HepG2 (cell line): ENCODE data around the gene TTC6. TPM values are rescaled to one million over a fixed set of nuclear protein-coding genes. Genes with fewer than 3 reads are reported as not detected.
A peak's percentile ranks its signal among the peaks of the same experiment; 100 is the strongest.

Experiments
- ATAC-seq: fragments of 200-7000 bp; cut with Tn5 transposase; 3 replicates; pipeline ENCODE4 v1.9.1; 2020; ENCODE audit warnings: mild to moderate bottlenecking, moderate library complexity
- BruUV-seq: library from RNA; stranded (reverse); fragments of 400-500 nt; replicated peaks from 2 replicates; lab custom pipeline; 2021; lab: Mats Ljungman, UMichigan
- CTCF ChIA-PET: fragments of 300-600 bp; formaldehyde crosslinking; extraction: SDS; loops from one replicate; lab custom pipeline; 2021; ENCODE audit warnings: low total read pairs, inconsistent platforms, low intra/inter-chr PET ratio; lab: Yijun Ruan, JAX
- POLR2A ChIA-PET: fragments of 350-600 bp; sonication (Branson Sonifier 250); formaldehyde crosslinking; loops from one replicate; lab custom pipeline; 2020; ENCODE audit warnings: antibody characterized with exemption, inconsistent platforms; lab: Yijun Ruan, JAX
- DNase-seq: peaks from one replicate; pipeline ENCODE4 v3.0.0-alpha.2; 2015; ENCODE audit warnings: low spot score
- FAIRE-seq: peaks from 3 replicates; lab custom pipeline; 2011; peaks lifted over from hg19 to GRCh38; lab: Jason Lieb, UNC
- H2AFZ ChIP-seq: one replicate; pipeline ENCODE4 v1.6.1; 2011; ENCODE audit warnings: low read length, inconsistent platforms
- H3K27ac ChIP-seq: fragments of 300-600 bp; 3 replicates; pipeline ENCODE4 v1.8.0; 2011; ENCODE audit warnings: mixed run types, mild to moderate bottlenecking, mixed read lengths, low read length, inconsistent platforms; ENCODE audit not compliant: insufficient read depth; ENCODE audit errors: extremely low read length
- H3K27me3 ChIP-seq, 2 experiments: fragments of 200-600 bp in 1 of 2; 2 replicates in 1 of 2; 3 replicates in 1 of 2; pipeline versions ENCODE4 v1.6.0 to v1.8.0; 2011; ENCODE audit warnings: low read length in 2 of 2, mild to moderate bottlenecking in 2 of 2, moderate library complexity in 2 of 2, inconsistent platforms in 1 of 2; ENCODE audit not compliant: insufficient read depth in 2 of 2, control insufficient read depth in 1 of 2
- H3K36me3 ChIP-seq, 2 experiments: fragments of 200-600 bp in 1 of 2; replicated peaks in 1 of 2; 2 replicates in 1 of 2; 3 replicates in 1 of 2; pipeline versions ENCODE4 v1.5.1 to v1.8.0; 2011; ENCODE audit warnings: low read length in 2 of 2, inconsistent platforms in 1 of 2; ENCODE audit not compliant: insufficient read depth in 2 of 2, control insufficient read depth in 1 of 2
- H3K4me1 ChIP-seq: 2 replicates; pipeline ENCODE4 v1.5.1; 2012; ENCODE audit warnings: low read length, inconsistent platforms; ENCODE audit not compliant: insufficient read depth
- H3K4me2 ChIP-seq: 2 replicates; pipeline ENCODE4 v1.6.0; 2011; ENCODE audit warnings: low read depth, low read length, inconsistent platforms
- H3K4me3 ChIP-seq, 3 experiments: fragments of 200-600 bp in 1 of 3; sonication (generic), shearing (Covaris generic) in 1 of 3; replicated peaks in 1 of 3; 2 replicates each; pipeline ENCODE4 v1.5.1; 2011 to 2016; ENCODE audit warnings: low read length in 3 of 3, inconsistent platforms in 2 of 3, low read depth in 2 of 3, mild to moderate bottlenecking in 2 of 3, control low read depth in 1 of 3, mixed read lengths in 1 of 3; ENCODE audit not compliant: insufficient read depth in 1 of 3
- H3K79me2 ChIP-seq: one replicate; pipeline ENCODE4 v1.6.1; 2011; ENCODE audit warnings: low read length, inconsistent platforms; ENCODE audit not compliant: insufficient read depth
- H3K9ac ChIP-seq: 2 replicates; pipeline ENCODE4 v1.6.0; 2011; ENCODE audit warnings: mild to moderate bottlenecking, low read depth, low read length, inconsistent platforms; ENCODE audit not compliant: insufficient read depth
- H3K9me3 ChIP-seq: 2 replicates; pipeline ENCODE4 v1.5.1; 2012; ENCODE audit warnings: mild to moderate bottlenecking, low read length
- H4K20me1 ChIP-seq: 2 replicates; pipeline ENCODE4 v1.6.0; 2011; ENCODE audit warnings: inconsistent platforms, mild to moderate bottlenecking, low read length, moderate library complexity; ENCODE audit not compliant: insufficient read depth
- AGO2 ChIP-seq: fragments of 200-400 bp; formaldehyde crosslinking; optimal IDR thresholded peaks from 2 replicates; pipeline ENCODE3; 2017; ENCODE audit warnings: mild to moderate bottlenecking, low read depth, low read length, moderate library complexity
- AHR ChIP-seq: IDR thresholded peaks from 2 replicates; pipeline ENCODE4 v1.6.1; 2018; ENCODE audit warnings: missing genetic modification reagents, missing compliant biosample characterization
- CEBPG ChIP-seq: IDR thresholded peaks from 2 replicates; pipeline ENCODE4 v1.6.1; 2016
- HNRNPLL ChIP-seq: fragments of 200-400 bp; formaldehyde crosslinking; IDR thresholded peaks from 2 replicates; pipeline ENCODE4 v1.6.1; 2017; ENCODE audit warnings: mild to moderate bottlenecking, low read depth, low read length; ENCODE audit not compliant: poor library complexity, severe bottlenecking
- HOXA3 ChIP-seq: sonication (generic); formaldehyde crosslinking; IDR thresholded peaks from 2 replicates; pipeline ENCODE4 v1.5.0; 2020; ENCODE audit warnings: missing genetic modification reagents
- KLF15 ChIP-seq: sonication (generic); formaldehyde crosslinking; IDR thresholded peaks from 2 replicates; pipeline ENCODE4 v1.8.1; 2023; ENCODE audit warnings: borderline replicate concordance, mild to moderate bottlenecking, inconsistent platforms, missing genetic modification reagents, mixed read lengths
- NCOA1 ChIP-seq: sonication (generic); formaldehyde crosslinking; IDR thresholded peaks from 2 replicates; pipeline ENCODE4 v1.9.0; 2021; ENCODE audit warnings: missing genetic modification reagents
- NCOA2 ChIP-seq: sonication (generic); formaldehyde crosslinking; IDR thresholded peaks from 2 replicates; pipeline ENCODE4 v1.8.0; 2022; ENCODE audit warnings: inconsistent platforms
- NCOA5 ChIP-seq: sonication (generic); formaldehyde crosslinking; IDR thresholded peaks from 2 replicates; pipeline ENCODE4 v1.4.0; 2020; ENCODE audit warnings: missing genetic modification reagents
- U2AF1 ChIP-seq: fragments of 200-400 bp; formaldehyde crosslinking; optimal IDR thresholded peaks from 2 replicates; pipeline ENCODE3; 2017; ENCODE audit warnings: mild to moderate bottlenecking, low read depth, low read length
- ZNF317 ChIP-seq: sonication (generic); formaldehyde crosslinking; IDR thresholded peaks from 2 replicates; pipeline ENCODE4 v1.5.0; 2020; ENCODE audit warnings: mild to moderate bottlenecking, missing genetic modification reagents
- ZNF441 ChIP-seq: sonication (generic); formaldehyde crosslinking; IDR thresholded peaks from 2 replicates; pipeline ENCODE4 v1.7.0; 2021; ENCODE audit warnings: missing genetic modification reagents, borderline replicate concordance
- ZNF552 ChIP-seq: sonication (generic); formaldehyde crosslinking; IDR thresholded peaks from 2 replicates; pipeline ENCODE4 v1.9.0; 2022; ENCODE audit warnings: missing genetic modification reagents, mild to moderate bottlenecking, borderline replicate concordance
- ZNF776 ChIP-seq: sonication (generic); formaldehyde crosslinking; IDR thresholded peaks from 2 replicates; pipeline ENCODE4 v1.4.0; 2020; ENCODE audit warnings: mild to moderate bottlenecking, missing genetic modification reagents
- ZSCAN21 ChIP-seq: sonication (generic); formaldehyde crosslinking; IDR thresholded peaks from 2 replicates; pipeline ENCODE4 v1.8.0; 2022; ENCODE audit warnings: mild to moderate bottlenecking, missing genetic modification reagents, moderate library complexity, borderline replicate concordance
- WGBS: methylation state at CpG from one replicate; pipeline ENCODE4 v1.1.6; 2017; ENCODE audit warnings: low lambda C conversion rate; 5-methylcytosine and 5-hydroxymethylcytosine counted together
- in situ Hi-C: cut with HindIII; loops from 2 replicates; pipeline ENCODE4 v1.10.0; 2017; ENCODE audit warnings: low pct_unique_long_range_greater_than_20kb; ENCODE audit not compliant: extremely low pct_ligation_motif_present
- intact Hi-C: fragments of 100-400 bp; cut with micrococcal nuclease; formaldehyde crosslinking; loops from one replicate; pipeline ENCODE4 v1.10.0; 2022; ENCODE audit not compliant: unreplicated experiment
- polyA plus RNA-seq, 8 experiments: library from polyadenylated mRNA; depleted of rRNA in 3 of 8; stranded (reverse) in 7 of 8; unstranded in 1 of 8; fragments of >200 nt; fragmentation: Illumina TruSeq in 4 of 8; extraction: Trizol in 4 of 8; gene quantifications; 2 replicates each; pipeline versions ENCODE4 v1.2.1 to v1.2.3, GENCODE V29; 2011 to 2016; ENCODE audit warnings: low read depth in 4 of 8, missing spikeins in 1 of 8, mixed read lengths in 1 of 8; ENCODE audit not compliant: insufficient read depth in 1 of 8
- total RNA-seq, 5 experiments: library from RNA; depleted of rRNA; stranded (reverse); fragments of >200 nt; fragmentation: Illumina TruSeq; extraction: Trizol; gene quantifications; 2 replicates each; pipeline ENCODE4 v1.2.3, GENCODE V29; 2016; ENCODE audit warnings: low read depth in 1 of 5
- TF ChIP-seq, protein P1 (sequence below): sonication (generic); formaldehyde crosslinking; IDR thresholded peaks from 2 replicates; pipeline ENCODE4 v1.4.0; 2020; ENCODE audit warnings: missing genetic modification reagents
- TF ChIP-seq, protein P2 (sequence below): sonication (generic); formaldehyde crosslinking; IDR thresholded peaks from 2 replicates; pipeline ENCODE4 v1.4.0; 2020; ENCODE audit warnings: missing genetic modification reagents

The TTC6 gene
- total and polyA plus RNA-seq, 2 of the 13 experiments (the other 11 are each of a cell fraction or from before 2014, with no cell fraction given), result 9.3 to 27.4 TPM

DNA sequence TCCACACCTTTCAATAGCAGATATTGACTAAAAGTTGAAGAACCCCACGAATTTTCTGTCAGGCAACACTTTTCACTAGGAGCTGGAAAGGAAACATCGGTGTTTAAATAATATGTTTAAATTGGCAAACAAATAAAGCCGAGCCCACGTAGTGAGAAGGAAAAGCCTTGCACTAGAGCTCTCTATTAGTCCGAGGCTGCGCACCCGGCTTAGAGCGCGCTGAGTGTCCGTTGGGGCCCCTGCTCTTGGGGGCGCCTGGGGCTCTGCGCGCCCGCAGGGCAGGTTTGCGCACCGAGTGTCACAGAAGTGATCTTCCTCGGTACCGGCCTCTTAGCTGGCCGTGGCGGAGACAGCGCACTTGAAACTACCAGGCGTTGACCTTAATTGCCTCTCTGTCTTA is 6.4 kb downstream of the TTC6 start:
- Histone ChIP-seq H3K27me3 (no peaks in the 10 kb centered on the region), H3K9me3 (no peaks in the 10 kb centered on the region), H3K4me1 (peaks cover 55% of the 10 kb centered on the region), H4K20me1 (no peaks in the 10 kb centered on the region), H3K27ac (no peak overlapping the region), H3K79me2 (peaks cover 24% of the 10 kb centered on the region), H3K9ac (no peak overlapping the region), H3K4me2 (no peak overlapping the region), H2AFZ (no peak overlapping the region), H3K4me3 (no peak overlapping the region), H3K36me3 (peaks cover 0 to 7% of the 10 kb centered on the region in 2 experiments; a peak in 3 of 5 replicates)
- intact Hi-C loops, result no loop called here
- DNase-seq (no peak), ATAC-seq (no peak), FAIRE-seq (no peak)
- TF ChIP-seq ZNF317 (CRISPR knock-in tag) (no peak), HNRNPLL (peak; percentile 36), AGO2 (peak; percentile 33), HOXA3 (peak; percentile 51), NCOA5 (CRISPR knock-in tag) (0 out of 2 replicates have a peak, but pooled peaks have one; percentile 38), U2AF1 (no peak), CEBPG (CRISPR knock-in tag) (no peak), NCOA2 (CRISPR knock-in tag) (no peak), AHR (0 out of 2 replicates have a peak, but pooled peaks have one; percentile 57), NCOA1 (CRISPR knock-in tag) (peak; percentile 15; the same call in 1 of the 2 replicates), KLF15 (0 out of 2 replicates have a peak, but pooled peaks have one; percentile 45), ZSCAN21 (CRISPR knock-in tag) (no peak), ZNF552 (CRISPR knock-in tag) (0 out of 2 replicates have a peak, but pooled peaks have one; percentile 30), ZNF441 (CRISPR knock-in tag) (no peak), ZNF776 (CRISPR knock-in tag) (no peak)
- TF ChIP-seq, protein P1, sequence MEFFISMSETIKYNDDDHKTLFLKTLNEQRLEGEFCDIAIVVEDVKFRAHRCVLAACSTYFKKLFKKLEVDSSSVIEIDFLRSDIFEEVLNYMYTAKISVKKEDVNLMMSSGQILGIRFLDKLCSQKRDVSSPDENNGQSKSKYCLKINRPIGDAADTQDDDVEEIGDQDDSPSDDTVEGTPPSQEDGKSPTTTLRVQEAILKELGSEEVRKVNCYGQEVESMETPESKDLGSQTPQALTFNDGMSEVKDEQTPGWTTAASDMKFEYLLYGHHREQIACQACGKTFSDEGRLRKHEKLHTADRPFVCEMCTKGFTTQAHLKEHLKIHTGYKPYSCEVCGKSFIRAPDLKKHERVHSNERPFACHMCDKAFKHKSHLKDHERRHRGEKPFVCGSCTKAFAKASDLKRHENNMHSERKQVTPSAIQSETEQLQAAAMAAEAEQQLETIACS, result no peak
- TF ChIP-seq, protein P2, sequence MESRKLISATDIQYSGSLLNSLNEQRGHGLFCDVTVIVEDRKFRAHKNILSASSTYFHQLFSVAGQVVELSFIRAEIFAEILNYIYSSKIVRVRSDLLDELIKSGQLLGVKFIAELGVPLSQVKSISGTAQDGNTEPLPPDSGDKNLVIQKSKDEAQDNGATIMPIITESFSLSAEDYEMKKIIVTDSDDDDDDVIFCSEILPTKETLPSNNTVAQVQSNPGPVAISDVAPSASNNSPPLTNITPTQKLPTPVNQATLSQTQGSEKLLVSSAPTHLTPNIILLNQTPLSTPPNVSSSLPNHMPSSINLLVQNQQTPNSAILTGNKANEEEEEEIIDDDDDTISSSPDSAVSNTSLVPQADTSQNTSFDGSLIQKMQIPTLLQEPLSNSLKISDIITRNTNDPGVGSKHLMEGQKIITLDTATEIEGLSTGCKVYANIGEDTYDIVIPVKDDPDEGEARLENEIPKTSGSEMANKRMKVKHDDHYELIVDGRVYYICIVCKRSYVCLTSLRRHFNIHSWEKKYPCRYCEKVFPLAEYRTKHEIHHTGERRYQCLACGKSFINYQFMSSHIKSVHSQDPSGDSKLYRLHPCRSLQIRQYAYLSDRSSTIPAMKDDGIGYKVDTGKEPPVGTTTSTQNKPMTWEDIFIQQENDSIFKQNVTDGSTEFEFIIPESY (CRISPR knock-in tag), result peak; percentile 25; the same call in 1 of the 2 replicates
- WGBS, result 95% methylated on average over 22 of the region's 22 CpGs
- in situ Hi-C loops, result loop anchor here (5.0 kb wide), 1 partner anchor 270 kb away; no protein-coding TSS in a partner anchor
- POLR2A ChIA-PET, result interaction anchor here (1.4 to 1.8 kb wide), 3 partner anchors 14 to 263 kb away, joined by 3 to 7 read pairs (median 6); no protein-coding TSS in a partner anchor
- CTCF ChIA-PET, result no interaction called here
- BruUV-seq, result no TSS peak
